Upper lobe of left lung (tissue), 6 donors: ENCODE results near the gene BAG5. TPM values are rescaled to one million over a fixed set of nuclear protein-coding genes. Genes with fewer than 3 reads are reported as not detected.

ENCODE experiments used
- ATAC-seq, 2 donors: fragments of 200-7000 bp; cut with Tn5 transposase; one replicate each; pipeline ENCODE4 v1.9.1; 2022; ENCODE audit warnings: mild to moderate bottlenecking in 2 of 2, moderate library complexity in 2 of 2; ENCODE audit not compliant: low FRiP score in 2 of 2
- DNase-seq, 2 donors: peaks; one replicate each; pipeline ENCODE4 v3.0.0-alpha.2; 2019 to 2020
- H3K27ac ChIP-seq, 4 donors: fragments of 200-600 bp; sonication (generic); one replicate each; pipeline ENCODE4 v1.5.1; 2016 to 2019
- H3K27me3 ChIP-seq, 4 donors: fragments of 200-600 bp; sonication (generic); one replicate each; pipeline ENCODE4 v1.5.1; 2017 to 2019
- H3K36me3 ChIP-seq, 4 donors: fragments of 200-600 bp; sonication (generic); one replicate each; pipeline ENCODE4 v1.5.1; 2016 to 2019
- H3K4me1 ChIP-seq, 4 donors: fragments of 200-600 bp; sonication (generic); one replicate each; pipeline ENCODE4 v1.5.1; 2018 to 2019
- H3K4me3 ChIP-seq, 4 donors: fragments of 200-600 bp; sonication (generic); one replicate each; pipeline ENCODE4 v1.5.1; 2017 to 2019; ENCODE audit warnings: mild to moderate bottlenecking in 2 of 4, moderate library complexity in 1 of 4
- H3K9me3 ChIP-seq, 4 donors: fragments of 200-600 bp; sonication (generic); one replicate each; pipeline ENCODE4 v1.5.1; 2018 to 2019
- CTCF ChIP-seq, 6 experiments: fragments of 450-650 bp in 4 of 6; fragments of 200-600 bp in 2 of 6; sonication (generic) in 2 of 6; IDR thresholded peaks; one replicate each; pipeline ENCODE4 v1.5.1; 2016 to 2019; ENCODE audit warnings: antibody characterized with exemption in 6 of 6
- EP300 ChIP-seq, 4 donors: sonication (generic); formaldehyde crosslinking; IDR thresholded peaks; one replicate each; pipeline ENCODE4 v1.5.1; 2017; ENCODE audit warnings: antibody characterized with exemption in 4 of 4, control low read depth in 2 of 4
- POLR2A ChIP-seq, 4 donors: fragments of 450-650 bp; IDR thresholded peaks; one replicate each; pipeline ENCODE4 v1.5.1; 2016 to 2017; ENCODE audit warnings: antibody characterized with exemption in 4 of 4, mild to moderate bottlenecking in 2 of 4
- POLR2AphosphoS5 ChIP-seq, 2 donors: sonication (generic); formaldehyde crosslinking; IDR thresholded peaks; one replicate each; pipeline ENCODE4 v1.5.1; 2017; ENCODE audit warnings: antibody characterized with exemption in 2 of 2
- WGBS, 2 donors: methylation state at CpG; one replicate each; pipeline ENCODE4 v1.1.5; 2017 to 2018; 5-methylcytosine and 5-hydroxymethylcytosine counted together
- total RNA-seq, 6 donors: library from RNA; depleted of rRNA in 4 of 6; stranded (reverse); fragments of >200 nt in 4 of 6; gene quantifications; one replicate each; pipeline versions ENCODE4 v1.1.0 to v1.2.1, GENCODE V29; 2016 to 2021
- donor health status: DM: no; HTN: no; CAD: no; lungs with moderate emphysema.
- donor health status: DM: no; HTN: yes; CAD: no; lungs with severe emphysema.

Gene BAG5
- total RNA-seq, 6 donors from 2014 or later, result 12.6 to 36.9 (median 27.1) TPM

GRCh38 chr14:103530390-103530789 is 32.1 kb downstream of the BAG5 start:
- no peak for ATAC-seq
- TF ChIP-seq CTCF (IDR thresholded peaks at IDR 0.05) (no peak), POLR2A (IDR thresholded peaks at IDR 0.05) (no peak), EP300 (IDR thresholded peaks at IDR 0.05) (no peak), POLR2AphosphoS5 (IDR thresholded peaks at IDR 0.05) (no peak)
- Histone ChIP-seq H3K4me3 (peak overlapping the region in 1 of 4 donors; percentile 99), H3K9me3 (no peaks in the 10 kb centered on the region), H3K36me3 (peaks cover 0 to 41% (median 18%) of the 10 kb centered on the region in 4 donors), H3K27me3 (no peaks in the 10 kb centered on the region), H3K4me1 (peaks cover 26 to 50% (median 34%) of the 10 kb centered on the region in 4 donors), H3K27ac (no peak overlapping the region)
- 57 to 71% methylated on average over 7 of the region's 7 CpGs for WGBS, 2 donors
- no peak for DNase-seq

- DNase-seq (peak in 1 of 2 donors; percentile 77), ATAC-seq (no peak)
- Histone ChIP-seq H3K9me3 (no peaks in the 10 kb centered on the region), H3K36me3 (peaks cover 0 to 34% (median 14%) of the 10 kb centered on the region in 4 donors), H3K27ac (peak overlapping the region; percentile 88 to 93 (median 91)), H3K4me3 (peak overlapping the region; percentile 70 to 99 (median 84)), H3K4me1 (peaks cover 26 to 50% (median 34%) of the 10 kb centered on the region in 4 donors), H3K27me3 (no peaks in the 10 kb centered on the region)
- no peak for TF ChIP-seq CTCF (IDR thresholded peaks at IDR 0.05)
- no peak for TF ChIP-seq POLR2A (IDR thresholded peaks at IDR 0.05)
- no peak for TF ChIP-seq EP300 (IDR thresholded peaks at IDR 0.05)
- TF ChIP-seq POLR2AphosphoS5 (IDR thresholded peaks at IDR 0.05), result no peak
- 43 to 53% methylated on average over 14 to 41 of the region's 42 CpGs for WGBS, 2 donors
Observed at GRCh38 chr14:103529383-103530365, 32.8 kb downstream of the BAG5 start.

GRCh38 chr14:103528587-103529382 is 33.7 kb downstream of the BAG5 start, which contains the start of gene TRMT61A:
Gene TRMT61A, plus strand, starts transcription at chr14:103529196. Its CDS starts 783 bp downstream, at chr14:103529979.
- Histone ChIP-seq H3K27ac (peak within 1 kb of the TSS; percentile 88 to 93 (median 91)), H3K9me3 (no peaks in the 10 kb centered on the region), H3K4me1 (peaks cover 26 to 50% (median 34%) of the 10 kb centered on the region in 4 donors), H3K4me3 (peak within 1 kb of the TSS; percentile 70 to 99 (median 84)), H3K36me3 (peaks cover 0 to 25% (median 9%) of the 10 kb centered on the region in 4 donors), H3K27me3 (no peaks in the 10 kb centered on the region)
- DNase-seq, result peak; percentile 92 to 96
- TF ChIP-seq CTCF (IDR thresholded peaks at IDR 0.05), result no peak
- TF ChIP-seq POLR2A (IDR thresholded peaks at IDR 0.05), result peak in 2 of 4 donors; percentile 37 to 67
- no peak for TF ChIP-seq EP300 (IDR thresholded peaks at IDR 0.05)
- TF ChIP-seq POLR2AphosphoS5 (IDR thresholded peaks at IDR 0.05), result peak in 1 of 2 donors; percentile 77
- peak; percentile 88 to 93 for ATAC-seq
- WGBS, 2 donors, result 3 to 6% methylated on average over 26 to 38 of the region's 70 CpGs

- H3K27ac ChIP-seq, result peak overlapping the region; percentile 88 to 93 (median 91)
- H3K27me3 ChIP-seq, result peaks cover 0 to 2% (median under 1%) of the 10 kb centered on the region in 4 donors
- H3K9me3 ChIP-seq, result no peaks in the 10 kb centered on the region
- 37 to 48% methylated on average over 10 of the region's 10 CpGs for WGBS, 2 donors
- ATAC-seq, result peak; percentile 33 to 49
- TF ChIP-seq POLR2A (IDR thresholded peaks at IDR 0.05) (peak in 1 of 4 donors; percentile 17), EP300 (IDR thresholded peaks at IDR 0.05) (no peak)
- H3K4me3 ChIP-seq, result peak overlapping the region; percentile 70 to 99 (median 84)
- H3K36me3 ChIP-seq, result peaks cover 0 to 19% (median 6%) of the 10 kb centered on the region in 4 donors
- H3K4me1 ChIP-seq, result peaks cover 29 to 53% (median 35%) of the 10 kb centered on the region in 4 donors
- DNase-seq, result peak in 1 of 2 donors; percentile 56
Observed at GRCh38 chr14:103528146-103528586, 34.3 kb downstream of the BAG5 start.
